GM23338 (cell line): ENCODE data around the gene CRYM. TPM values are rescaled to one million over a fixed set of nuclear protein-coding genes. Genes with fewer than 3 reads are reported as not detected.
"Not testable (repeated sequence)": the region's sequence is repeated elsewhere in the genome, so short reads cannot be mapped to it uniquely, and the experiment has no call there.

Source experiments
- ATAC-seq: fragments of 200-7000 bp; cut with Tn5 transposase; 3 replicates; pipeline ENCODE4 v1.9.1; 2020
- DNase-seq: peaks from one replicate; pipeline ENCODE4 v3.0.0-alpha.2; 2015; ENCODE audit warnings: low spot score
- H2AFZ ChIP-seq: fragments of 200-600 bp; sonication (generic); 2 replicates; pipeline ENCODE4 v1.8.0; 2016; ENCODE audit warnings: antibody characterized with exemption, mild to moderate bottlenecking, moderate library complexity
- H3F3A ChIP-seq: fragments of 200-600 bp; sonication (generic); replicated peaks from 2 replicates; pipeline ENCODE4 v1.8.0; 2017; ENCODE audit warnings: antibody characterized with exemption, mixed run types, low read depth
- H3K27ac ChIP-seq: fragments of 200-600 bp; sonication (generic); 2 replicates; pipeline ENCODE4 v1.6.1; 2016; ENCODE audit warnings: low read depth
- H3K27me3 ChIP-seq: fragments of 200-600 bp; sonication (generic); 2 replicates; pipeline ENCODE4 v1.8.0; 2016; ENCODE audit warnings: mild to moderate bottlenecking, mixed run types, moderate library complexity; ENCODE audit not compliant: insufficient read depth
- H3K36me3 ChIP-seq: fragments of 200-600 bp; sonication (generic); 2 replicates; pipeline ENCODE4 v1.8.0; 2016; ENCODE audit warnings: mild to moderate bottlenecking; ENCODE audit not compliant: insufficient read depth
- H3K4me1 ChIP-seq: fragments of 200-600 bp; sonication (generic); 2 replicates; pipeline ENCODE4 v1.8.0; 2016; ENCODE audit warnings: mild to moderate bottlenecking, moderate library complexity; ENCODE audit not compliant: insufficient read depth
- H3K4me2 ChIP-seq: fragments of 200-600 bp; sonication (generic); 2 replicates; pipeline ENCODE4 v1.7.1; 2017; ENCODE audit warnings: mixed run types
- H3K4me3 ChIP-seq: fragments of 200-600 bp; sonication (generic); 2 replicates; pipeline ENCODE4 v1.6.1; 2016; ENCODE audit warnings: mixed run types
- H3K79me2 ChIP-seq: fragments of 200-600 bp; sonication (generic); replicated peaks from 2 replicates; pipeline ENCODE4 v1.8.0; 2017; ENCODE audit warnings: mild to moderate bottlenecking; ENCODE audit not compliant: insufficient read depth
- H3K9me2 ChIP-seq: fragments of 200-600 bp; sonication (generic); 2 replicates; pipeline ENCODE4 v1.8.0; 2017; ENCODE audit not compliant: insufficient read depth
- H4K20me1 ChIP-seq: fragments of 200-600 bp; sonication (generic); replicated peaks from 2 replicates; pipeline ENCODE4 v1.8.0; 2017; ENCODE audit warnings: mild to moderate bottlenecking; ENCODE audit not compliant: insufficient read depth
- H3K27ac Mint-ChIP-seq: 2 replicates; pipeline ENCODE4 v1.8.0; 2020; ENCODE audit warnings: inconsistent platforms, mild to moderate bottlenecking, moderate library complexity, mixed read lengths
- H3K27me3 Mint-ChIP-seq: 3 replicates; pipeline ENCODE4 v1.8.0; 2022; ENCODE audit warnings: low read depth, mild to moderate bottlenecking, moderate library complexity, mixed read lengths, inconsistent platforms; ENCODE audit not compliant: insufficient read depth, poor library complexity
- H3K36me3 Mint-ChIP-seq: 3 replicates; pipeline ENCODE4 v1.8.0; 2021; ENCODE audit warnings: low read depth, mild to moderate bottlenecking, inconsistent platforms, moderate library complexity, mixed read lengths
- H3K4me1 Mint-ChIP-seq: 3 replicates; pipeline ENCODE4 v1.8.0; 2020; ENCODE audit warnings: mild to moderate bottlenecking, inconsistent platforms, mixed read lengths
- H3K4me3 Mint-ChIP-seq: 3 replicates; pipeline ENCODE4 v1.8.0; 2021; ENCODE audit warnings: moderate library complexity, mild to moderate bottlenecking, inconsistent platforms, mixed read lengths
- H3K9me3 Mint-ChIP-seq: 3 replicates; pipeline ENCODE4 v1.8.0; 2020; ENCODE audit warnings: moderate library complexity, mild to moderate bottlenecking, inconsistent platforms, mixed read lengths
- JUNB ChIP-seq: IDR thresholded peaks from one replicate; pipeline ENCODE4 v1.6.1; 2016; ENCODE audit warnings: antibody characterized with exemption; ENCODE audit not compliant: unreplicated experiment
- NANOG ChIP-seq: IDR thresholded peaks from 2 replicates; pipeline ENCODE4 v1.6.1; 2016; ENCODE audit warnings: antibody characterized with exemption, borderline replicate concordance
- STAT1 ChIP-seq: IDR thresholded peaks from one replicate; pipeline ENCODE4 v1.6.1; 2016; ENCODE audit warnings: antibody characterized with exemption; ENCODE audit not compliant: unreplicated experiment
- polyA plus RNA-seq: library from polyadenylated mRNA; unstranded; fragments of >200 nt; fragmentation: Nextera tagmentation; extraction: Ambion mirVana; gene quantifications from 2 replicates; pipeline ENCODE4 v1.2.1, GENCODE V29; 2016
- total RNA-seq: library from RNA; depleted of rRNA; stranded (reverse); fragments of >200 nt; shearing (Covaris generic); gene quantifications from 2 replicates; pipeline ENCODE4 v1.2.3, GENCODE V29; 2014
- TF ChIP-seq, protein P1 (sequence below): IDR thresholded peaks from 2 replicates; pipeline ENCODE4 v1.6.1; 2016; ENCODE audit warnings: antibody characterized with exemption
- TF ChIP-seq, protein P2 (sequence below): fragments of 250-450 bp; sonication (Bioruptor Pico); IDR thresholded peaks from 2 replicates; pipeline ENCODE4 v1.5.0; 2020; ENCODE audit warnings: mild to moderate bottlenecking, moderate library complexity

The CRYM gene
- total and polyA plus RNA-seq, 2 experiments from 2014 or later: 15.2 to 18.0 TPM

GRCh38 chr16:21274172-21274726 is 3.8 kb downstream of the CRYM start:
- no peaks in the 10 kb centered on the region for H3K36me3 Mint-ChIP-seq
- TF ChIP-seq JUNB: no peak
- no peak overlapping the region for H3K27ac Mint-ChIP-seq
- no peaks in the 10 kb centered on the region for H3K79me2 ChIP-seq
- ATAC-seq (no peak), DNase-seq (no peak)
- H3K9me3 Mint-ChIP-seq: no peaks in the 10 kb centered on the region
- H3K4me1 Mint-ChIP-seq: peaks cover 19% of the 10 kb centered on the region
- peaks cover 17% of the 10 kb centered on the region; the same call in 1 of the 2 replicates for H3K4me1 ChIP-seq
- no peaks in the 10 kb centered on the region for H3K9me2 ChIP-seq
- no peak overlapping the region for H2AFZ ChIP-seq
- H4K20me1 ChIP-seq: no peaks in the 10 kb centered on the region; the same call in 1 of the 2 replicates
- no peak overlapping the region for H3K4me2 ChIP-seq
- H3K4me3 Mint-ChIP-seq: no peak overlapping the region; the same call in 2 of the 3 replicates
- peaks cover 13% of the 10 kb centered on the region; the same call in 1 of the 2 replicates for H3K27me3 ChIP-seq
- no peaks in the 10 kb centered on the region for H3K36me3 ChIP-seq
- H3K27me3 Mint-ChIP-seq: peaks cover 9% of the 10 kb centered on the region
- no peak overlapping the region for H3K4me3 ChIP-seq
- H3K27ac ChIP-seq: no peak overlapping the region
- H3F3A ChIP-seq: no peaks in the 10 kb centered on the region

DNA sequence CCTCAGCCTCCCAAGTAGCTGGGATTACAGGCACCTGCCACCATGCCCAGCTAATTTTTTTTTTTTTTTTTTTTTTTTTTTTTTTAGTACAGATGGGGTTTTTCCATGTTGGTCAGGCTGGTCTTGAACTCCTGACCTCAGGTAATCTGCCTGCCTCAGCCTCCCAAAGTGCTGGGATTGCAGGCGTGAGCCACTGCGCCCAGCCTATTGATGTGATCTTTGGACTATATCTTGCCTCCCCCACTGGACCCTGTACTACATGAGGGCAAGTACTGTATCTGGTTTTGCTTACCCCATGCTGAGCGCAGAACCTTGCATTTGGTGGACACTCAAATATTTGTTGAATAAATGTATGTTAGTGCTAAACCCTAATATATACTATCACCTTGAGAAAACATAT is 5.3 kb downstream of the CRYM start:
- H2AFZ ChIP-seq, H3K4me3 Mint-ChIP-seq, H3K36me3 ChIP-seq, H3F3A ChIP-seq, H3K36me3 Mint-ChIP-seq, H3K27ac Mint-ChIP-seq, H3K4me2 ChIP-seq, ATAC-seq, H4K20me1 ChIP-seq, H3K9me2 ChIP-seq, H3K4me3 ChIP-seq, H3K27me3 Mint-ChIP-seq, H3K27me3 ChIP-seq, H3K79me2 ChIP-seq, DNase-seq, H3K27ac ChIP-seq, H3K9me3 Mint-ChIP-seq: not testable (repeated sequence)
- peaks cover 17% of the 10 kb centered on the region; the same call in 1 of the 2 replicates for H3K4me1 ChIP-seq
- peaks cover 17% of the 10 kb centered on the region for H3K4me1 Mint-ChIP-seq

DNA sequence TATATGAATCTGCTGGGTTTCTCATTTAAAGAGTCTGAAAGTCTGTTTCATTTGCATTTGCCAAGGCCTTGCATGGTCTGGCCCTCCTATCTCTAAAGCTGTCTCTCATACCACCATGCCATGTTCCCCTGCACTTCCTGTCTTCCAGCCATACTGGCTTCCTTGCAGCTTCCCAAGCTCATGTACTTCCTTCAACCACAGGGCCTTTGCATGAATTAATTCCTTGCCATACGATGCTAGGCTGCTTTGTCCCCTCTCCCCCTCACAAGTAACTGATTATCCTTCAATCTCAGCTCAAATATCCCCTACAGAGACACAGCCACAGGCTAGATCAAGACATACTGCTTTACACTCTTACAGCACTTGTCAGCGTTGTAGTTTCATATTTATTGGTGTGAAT is 5.8 kb downstream of the CRYM start:
- Histone ChIP-seq H3K27ac (no peak overlapping the region), H3K4me1 (peaks cover 13% of the 10 kb centered on the region; the same call in 1 of the 2 replicates), H3K36me3 (no peaks in the 10 kb centered on the region), H3K4me3 (no peak overlapping the region), H3K9me2 (no peaks in the 10 kb centered on the region), H3K27me3 (peaks cover 4% of the 10 kb centered on the region; the same call in 1 of the 2 replicates), H2AFZ (no peak overlapping the region), H4K20me1 (no peaks in the 10 kb centered on the region; the same call in 1 of the 2 replicates), H3F3A (no peaks in the 10 kb centered on the region), H3K4me2 (no peak overlapping the region), H3K79me2 (no peaks in the 10 kb centered on the region)
- peaks cover 15% of the 10 kb centered on the region for H3K4me1 Mint-ChIP-seq
- no peak overlapping the region for H3K4me3 Mint-ChIP-seq
- no peaks in the 10 kb centered on the region for H3K36me3 Mint-ChIP-seq
- no peak overlapping the region for H3K27ac Mint-ChIP-seq
- no peaks in the 10 kb centered on the region for H3K9me3 Mint-ChIP-seq
- no peaks in the 10 kb centered on the region for H3K27me3 Mint-ChIP-seq
- DNase-seq (no peak), ATAC-seq (no peak)
- no peak for TF ChIP-seq NANOG
- TF ChIP-seq, protein P1, sequence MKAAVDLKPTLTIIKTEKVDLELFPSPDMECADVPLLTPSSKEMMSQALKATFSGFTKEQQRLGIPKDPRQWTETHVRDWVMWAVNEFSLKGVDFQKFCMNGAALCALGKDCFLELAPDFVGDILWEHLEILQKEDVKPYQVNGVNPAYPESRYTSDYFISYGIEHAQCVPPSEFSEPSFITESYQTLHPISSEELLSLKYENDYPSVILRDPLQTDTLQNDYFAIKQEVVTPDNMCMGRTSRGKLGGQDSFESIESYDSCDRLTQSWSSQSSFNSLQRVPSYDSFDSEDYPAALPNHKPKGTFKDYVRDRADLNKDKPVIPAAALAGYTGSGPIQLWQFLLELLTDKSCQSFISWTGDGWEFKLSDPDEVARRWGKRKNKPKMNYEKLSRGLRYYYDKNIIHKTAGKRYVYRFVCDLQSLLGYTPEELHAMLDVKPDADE: no peak
- no peak for TF ChIP-seq STAT1
- TF ChIP-seq, protein P2, sequence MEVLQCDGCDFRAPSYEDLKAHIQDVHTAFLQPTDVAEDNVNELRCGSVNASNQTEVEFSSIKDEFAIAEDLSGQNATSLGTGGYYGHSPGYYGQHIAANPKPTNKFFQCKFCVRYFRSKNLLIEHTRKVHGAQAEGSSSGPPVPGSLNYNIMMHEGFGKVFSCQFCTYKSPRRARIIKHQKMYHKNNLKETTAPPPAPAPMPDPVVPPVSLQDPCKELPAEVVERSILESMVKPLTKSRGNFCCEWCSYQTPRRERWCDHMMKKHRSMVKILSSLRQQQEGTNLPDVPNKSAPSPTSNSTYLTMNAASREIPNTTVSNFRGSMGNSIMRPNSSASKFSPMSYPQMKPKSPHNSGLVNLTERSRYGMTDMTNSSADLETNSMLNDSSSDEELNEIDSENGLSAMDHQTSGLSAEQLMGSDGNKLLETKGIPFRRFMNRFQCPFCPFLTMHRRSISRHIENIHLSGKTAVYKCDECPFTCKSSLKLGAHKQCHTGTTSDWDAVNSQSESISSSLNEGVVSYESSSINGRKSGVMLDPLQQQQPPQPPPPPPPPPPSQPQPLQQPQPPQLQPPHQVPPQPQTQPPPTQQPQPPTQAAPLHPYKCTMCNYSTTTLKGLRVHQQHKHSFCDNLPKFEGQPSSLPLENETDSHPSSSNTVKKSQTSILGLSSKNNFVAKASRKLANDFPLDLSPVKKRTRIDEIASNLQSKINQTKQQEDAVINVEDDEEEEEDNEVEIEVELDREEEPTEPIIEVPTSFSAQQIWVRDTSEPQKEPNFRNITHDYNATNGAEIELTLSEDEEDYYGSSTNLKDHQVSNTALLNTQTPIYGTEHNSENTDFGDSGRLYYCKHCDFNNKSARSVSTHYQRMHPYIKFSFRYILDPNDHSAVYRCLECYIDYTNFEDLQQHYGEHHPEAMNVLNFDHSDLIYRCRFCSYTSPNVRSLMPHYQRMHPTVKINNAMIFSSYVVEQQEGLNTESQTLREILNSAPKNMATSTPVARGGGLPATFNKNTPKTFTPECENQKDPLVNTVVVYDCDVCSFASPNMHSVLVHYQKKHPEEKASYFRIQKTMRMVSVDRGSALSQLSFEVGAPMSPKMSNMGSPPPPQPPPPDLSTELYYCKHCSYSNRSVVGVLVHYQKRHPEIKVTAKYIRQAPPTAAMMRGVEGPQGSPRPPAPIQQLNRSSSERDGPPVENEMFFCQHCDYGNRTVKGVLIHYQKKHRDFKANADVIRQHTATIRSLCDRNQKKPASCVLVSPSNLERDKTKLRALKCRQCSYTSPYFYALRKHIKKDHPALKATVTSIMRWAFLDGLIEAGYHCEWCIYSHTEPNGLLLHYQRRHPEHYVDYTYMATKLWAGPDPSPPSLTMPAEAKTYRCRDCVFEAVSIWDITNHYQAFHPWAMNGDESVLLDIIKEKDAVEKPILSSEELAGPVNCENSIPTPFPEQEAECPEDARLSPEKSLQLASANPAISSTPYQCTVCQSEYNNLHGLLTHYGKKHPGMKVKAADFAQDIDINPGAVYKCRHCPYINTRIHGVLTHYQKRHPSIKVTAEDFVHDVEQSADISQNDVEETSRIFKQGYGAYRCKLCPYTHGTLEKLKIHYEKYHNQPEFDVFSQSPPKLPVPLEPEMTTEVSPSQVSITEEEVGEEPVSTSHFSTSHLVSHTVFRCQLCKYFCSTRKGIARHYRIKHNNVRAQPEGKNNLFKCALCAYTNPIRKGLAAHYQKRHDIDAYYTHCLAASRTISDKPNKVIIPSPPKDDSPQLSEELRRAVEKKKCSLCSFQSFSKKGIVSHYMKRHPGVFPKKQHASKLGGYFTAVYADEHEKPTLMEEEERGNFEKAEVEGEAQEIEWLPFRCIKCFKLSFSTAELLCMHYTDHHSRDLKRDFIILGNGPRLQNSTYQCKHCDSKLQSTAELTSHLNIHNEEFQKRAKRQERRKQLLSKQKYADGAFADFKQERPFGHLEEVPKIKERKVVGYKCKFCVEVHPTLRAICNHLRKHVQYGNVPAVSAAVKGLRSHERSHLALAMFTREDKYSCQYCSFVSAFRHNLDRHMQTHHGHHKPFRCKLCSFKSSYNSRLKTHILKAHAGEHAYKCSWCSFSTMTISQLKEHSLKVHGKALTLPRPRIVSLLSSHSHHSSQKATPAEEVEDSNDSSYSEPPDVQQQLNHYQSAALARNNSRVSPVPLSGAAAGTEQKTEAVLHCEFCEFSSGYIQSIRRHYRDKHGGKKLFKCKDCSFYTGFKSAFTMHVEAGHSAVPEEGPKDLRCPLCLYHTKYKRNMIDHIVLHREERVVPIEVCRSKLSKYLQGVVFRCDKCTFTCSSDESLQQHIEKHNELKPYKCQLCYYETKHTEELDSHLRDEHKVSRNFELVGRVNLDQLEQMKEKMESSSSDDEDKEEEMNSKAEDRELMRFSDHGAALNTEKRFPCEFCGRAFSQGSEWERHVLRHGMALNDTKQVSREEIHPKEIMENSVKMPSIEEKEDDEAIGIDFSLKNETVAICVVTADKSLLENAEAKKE: no peak
